Activated CD4-positive, alpha-beta T cell treated with anti-CD3 and anti-CD28 coated beads, Interleukin-10, Interleukin-2, amounts not matched to agents 100 ng/mL and 50 ng/mL, durations not matched to agents 16 hours and 8 hours (primary cell): ENCODE measurements around the gene SHROOM3.

Source experiments
- DNase-seq: peaks from one replicate; pipeline ENCODE4 v3.0.0-alpha.2; 2020

SHROOM3 gene

GRCh38 chr4:76758290-76758882 is 323.4 kb downstream of the SHROOM3 start:
- DNase-seq: no peak

GRCh38 chr4:76758996-76759395 is 324.0 kb downstream of the SHROOM3 start:
- peak; percentile 45 for DNase-seq

- DNase-seq: no peak
Observed at GRCh38 chr4:76760193-76760592, 325.2 kb downstream of the SHROOM3 start.

GRCh38 chr4:76762137-76763130 is 327.4 kb downstream of the SHROOM3 start:
- no peak for DNase-seq

- no peak for DNase-seq
Observed at GRCh38 chr4:76764251-76764650, 329.2 kb downstream of the SHROOM3 start.

GRCh38 chr4:76765473-76766183 is 330.6 kb downstream of the SHROOM3 start:
- DNase-seq: peak; percentile 34

GRCh38 chr4:76767983-76768382 is 333.0 kb downstream of the SHROOM3 start:
- no peak for DNase-seq

- DNase-seq: no peak
Observed at GRCh38 chr4:76772498-76773106, 337.6 kb downstream of the SHROOM3 start.

GRCh38 chr4:76773766-76774165 is 338.7 kb downstream of the SHROOM3 start:
- no peak for DNase-seq

- no peak for DNase-seq
Observed at GRCh38 chr4:76779740-76780459, 344.9 kb downstream of the SHROOM3 start.

GRCh38 chr4:76780781-76781697 is 346.0 kb downstream of the SHROOM3 start:
- DNase-seq: no peak

- no peak for DNase-seq
Observed at GRCh38 chr4:76781698-76782595, 346.9 kb downstream of the SHROOM3 start.

- DNase-seq: no peak
Observed at GRCh38 chr4:76782837-76783236, 347.8 kb downstream of the SHROOM3 start.

GRCh38 chr4:76783836-76784235 is 348.8 kb downstream of the SHROOM3 start:
- no peak for DNase-seq

GRCh38 chr4:76784237-76784636 is 349.2 kb downstream of the SHROOM3 start:
- DNase-seq: no peak

GRCh38 chr4:76787898-76788297 is 352.9 kb downstream of the SHROOM3 start:
- DNase-seq: no peak

- no peak for DNase-seq
Observed at GRCh38 chr4:76790377-76790776, 355.3 kb downstream of the SHROOM3 start.

- no peak for DNase-seq
Observed at GRCh38 chr4:76791479-76791878, 356.4 kb downstream of the SHROOM3 start.

- no peak for DNase-seq
Observed at GRCh38 chr4:76792418-76792817, 357.4 kb downstream of the SHROOM3 start.

GRCh38 chr4:76795243-76795642 is 360.2 kb downstream of the SHROOM3 start:
- no peak for DNase-seq
